Measurements from ENCODE around the gene SPAG9. TPM values are rescaled to one million over a fixed set of nuclear protein-coding genes. Genes with fewer than 3 reads are reported as not detected.

SPAG9 gene
- total RNA-seq, 1 donor from 2014 or later, result 108 TPM

GRCh38 chr17:51044976-51045375 is 75.7 kb downstream of the SPAG9 start:
- Histone ChIP-seq H3K4me3 (no peak overlapping the region), H3K36me3 (peaks cover 5% of the 10 kb centered on the region), H3K27me3 (ENCODE audit: low read depth) (no peaks in the 10 kb centered on the region), H3K27ac (no peak overlapping the region), H3K9me3 (no peaks in the 10 kb centered on the region), H3K4me1 (peaks cover 6% of the 10 kb centered on the region)
- no peak for DNase-seq
- no peak for ATAC-seq
- TF ChIP-seq CTCF (IDR thresholded peaks at IDR 0.05), result no peak
- intact Hi-C loops (cut with DNase I), result no loop called here

GRCh38 chr17:51036084-51036483 is 84.6 kb downstream of the SPAG9 start:
- H3K36me3 ChIP-seq, result peaks cover 41% of the 10 kb centered on the region
- no peak overlapping the region for H3K4me3 ChIP-seq
- ATAC-seq (no peak), DNase-seq (no peak)
- no peak overlapping the region for H3K27ac ChIP-seq
- peaks cover 13% of the 10 kb centered on the region for H3K4me1 ChIP-seq
- TF ChIP-seq CTCF (IDR thresholded peaks at IDR 0.05), result no peak
- H3K9me3 ChIP-seq, result no peaks in the 10 kb centered on the region
- intact Hi-C loops (cut with DNase I), result no loop called here
- no peaks in the 10 kb centered on the region for H3K27me3 ChIP-seq (ENCODE audit: low read depth)

GRCh38 chr17:51035431-51035830 is 85.2 kb downstream of the SPAG9 start:
- H3K9me3 ChIP-seq, result no peaks in the 10 kb centered on the region
- no peaks in the 10 kb centered on the region for H3K27me3 ChIP-seq (ENCODE audit: low read depth)
- H3K27ac ChIP-seq, result no peak overlapping the region
- ATAC-seq, result peak; percentile 40 to 56
- DNase-seq, result no peak
- no peak overlapping the region for H3K4me3 ChIP-seq
- intact Hi-C loops (cut with DNase I), result no loop called here
- H3K36me3 ChIP-seq, result peaks cover 41% of the 10 kb centered on the region
- peaks cover 18% of the 10 kb centered on the region for H3K4me1 ChIP-seq
- TF ChIP-seq CTCF (IDR thresholded peaks at IDR 0.05), result no peak

- no peak for TF ChIP-seq CTCF (IDR thresholded peaks at IDR 0.05)
- ATAC-seq (no peak), DNase-seq (no peak)
- peaks cover 35% of the 10 kb centered on the region for H3K36me3 ChIP-seq
- no peak overlapping the region for H3K27ac ChIP-seq
- H3K27me3 ChIP-seq (ENCODE audit: low read depth), result no peaks in the 10 kb centered on the region
- intact Hi-C loops (cut with DNase I), result no loop called here
- no peak overlapping the region for H3K4me3 ChIP-seq
- peaks cover 23% of the 10 kb centered on the region for H3K4me1 ChIP-seq
- no peaks in the 10 kb centered on the region for H3K9me3 ChIP-seq
Observed at GRCh38 chr17:51034800-51035199, 85.9 kb downstream of the SPAG9 start.

GRCh38 chr17:51032850-51033249 is 87.8 kb downstream of the SPAG9 start:
- TF ChIP-seq CTCF (IDR thresholded peaks at IDR 0.05), result no peak
- Histone ChIP-seq H3K9me3 (no peaks in the 10 kb centered on the region), H3K36me3 (peaks cover 19% of the 10 kb centered on the region), H3K4me1 (peaks cover 31% of the 10 kb centered on the region), H3K27me3 (ENCODE audit: low read depth) (no peaks in the 10 kb centered on the region), H3K27ac (no peak overlapping the region), H3K4me3 (no peak overlapping the region)
- intact Hi-C loops (cut with DNase I), result no loop called here
- DNase-seq, result no peak
- ATAC-seq, result no peak
